DMS114 treated with DMSO at 0.1 percent for 48 hours (cell line): Measurements from ENCODE around the gene BRD4.
"Not testable (repeated sequence)": the region's sequence is repeated elsewhere in the genome, so short reads cannot be mapped to it uniquely, and the experiment has no call there.

ENCODE experiments used
- DNase-seq: peaks from one replicate; lab custom pipeline; 2025; ENCODE audit not compliant: unreplicated experiment; lab: John Stamatoyannopoulos, UW

The BRD4 gene

DNA sequence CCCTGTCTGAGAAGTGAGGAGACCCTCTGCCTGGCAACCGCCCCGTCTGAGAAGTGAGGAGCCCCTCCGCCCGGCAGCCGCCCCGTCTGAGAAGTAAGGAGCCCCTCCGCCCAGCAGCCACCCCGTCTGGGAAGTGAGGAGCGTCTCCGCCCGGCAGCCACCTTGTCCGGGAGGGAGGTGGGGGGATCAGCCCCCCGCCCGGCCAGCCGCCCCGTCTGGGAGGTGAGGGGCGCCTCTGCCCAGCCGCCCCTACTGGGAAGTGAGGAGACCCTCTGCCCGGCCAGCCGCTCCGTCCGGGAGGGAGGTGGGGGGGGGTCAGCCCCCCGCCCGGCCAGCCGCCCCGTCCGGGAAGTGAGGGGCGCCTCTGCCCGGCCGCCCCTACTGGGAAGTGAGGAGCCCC is 30.7 kb upstream of the BRD4 start:
- not testable (repeated sequence) for DNase-seq

DNA sequence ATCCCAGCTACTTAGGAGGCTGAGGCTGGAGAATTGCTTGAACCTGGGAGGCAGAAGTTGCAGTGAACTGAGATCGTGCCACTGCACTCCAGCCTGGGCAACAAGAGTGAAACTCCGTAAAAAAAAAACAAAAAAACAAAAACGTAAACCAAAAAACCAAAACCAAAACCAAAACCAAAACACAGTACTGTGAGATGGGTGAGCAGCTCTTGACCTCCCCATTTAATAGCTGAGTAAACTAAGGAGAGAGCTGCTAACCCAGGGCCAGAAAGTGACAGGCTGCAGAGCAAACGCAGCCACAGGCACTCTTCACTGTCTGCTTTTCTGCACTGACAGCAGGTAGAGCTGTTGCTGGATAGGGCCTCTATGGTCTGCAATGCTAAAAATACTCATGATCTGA is 27.7 kb upstream of the BRD4 start:
- not testable (repeated sequence) for DNase-seq

DNA sequence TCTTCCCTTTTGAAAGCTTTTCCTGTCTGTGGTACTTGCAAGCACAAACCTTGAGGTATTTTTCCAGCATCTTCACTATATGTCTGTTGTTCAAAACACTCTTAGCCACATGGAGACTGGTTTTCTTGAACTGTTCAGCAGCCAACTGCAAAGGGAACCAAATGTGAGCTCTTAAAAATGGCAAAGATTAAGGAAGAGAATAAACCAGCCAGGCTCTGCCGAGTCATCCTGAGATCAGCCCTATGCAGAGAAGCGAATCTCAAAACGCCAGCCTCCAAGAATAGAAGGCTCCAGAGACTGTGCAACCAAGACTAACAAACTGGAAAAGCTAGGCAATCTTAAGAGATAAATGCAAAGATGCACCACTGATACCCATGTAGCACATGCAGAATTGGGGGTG is 26.6 kb upstream of the BRD4 start:
- DNase-seq = no peak

DNA sequence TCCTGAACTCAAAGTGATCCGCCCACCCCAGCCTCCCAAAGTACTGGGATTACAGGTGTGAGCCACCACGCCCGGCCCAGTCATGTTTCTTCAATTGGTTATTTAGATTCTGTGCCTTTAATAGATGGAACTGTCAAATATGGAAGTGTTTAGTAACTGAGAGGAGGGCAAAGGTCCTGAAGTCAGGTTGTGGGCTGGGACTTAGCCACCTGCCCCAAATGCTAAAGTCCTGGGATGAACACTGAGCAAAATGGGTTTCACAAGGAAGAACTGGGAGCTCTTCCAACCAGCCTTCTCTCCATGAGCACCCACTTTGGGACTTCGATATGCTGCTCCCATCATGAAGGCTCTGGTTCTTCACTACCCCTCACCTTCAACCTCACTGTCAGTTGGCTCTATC is 25.6 kb upstream of the BRD4 start:
- no peak for DNase-seq

DNA sequence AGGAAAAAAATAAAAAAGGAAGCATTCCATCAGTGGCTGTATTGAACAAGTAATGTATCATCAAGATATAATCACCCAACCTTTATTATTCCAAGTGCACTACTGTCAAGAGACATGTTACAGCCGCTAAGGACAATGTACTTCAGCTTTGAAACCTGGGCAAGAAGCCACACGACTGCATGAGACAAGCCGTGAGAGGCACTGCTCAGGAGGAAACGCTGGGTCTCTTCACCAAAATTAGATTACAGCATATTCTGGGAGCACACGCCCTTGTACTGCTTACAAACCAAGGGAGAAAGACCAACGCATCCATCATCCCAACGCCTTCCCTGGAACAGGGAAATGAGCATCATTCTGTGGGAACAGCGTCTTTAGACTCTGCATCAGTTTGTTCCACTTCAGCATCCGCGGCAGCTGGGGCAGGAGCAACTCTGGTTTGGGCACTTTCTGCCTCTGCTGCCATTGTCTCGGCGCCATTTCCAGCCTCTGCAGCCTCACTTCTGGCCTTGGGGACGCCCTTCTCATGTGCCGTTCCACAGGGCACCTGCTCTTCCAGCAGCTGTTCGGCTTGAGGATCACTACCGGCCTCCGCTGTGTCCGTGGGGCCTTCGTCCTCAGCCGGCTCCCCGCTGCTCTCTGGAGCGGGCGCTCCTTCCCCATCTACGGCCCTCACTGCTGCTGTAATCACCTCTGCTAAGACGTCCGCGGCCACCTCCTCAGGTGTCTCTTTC is 22.4 kb upstream of the BRD4 start:
- DNase-seq = no peak

DNA sequence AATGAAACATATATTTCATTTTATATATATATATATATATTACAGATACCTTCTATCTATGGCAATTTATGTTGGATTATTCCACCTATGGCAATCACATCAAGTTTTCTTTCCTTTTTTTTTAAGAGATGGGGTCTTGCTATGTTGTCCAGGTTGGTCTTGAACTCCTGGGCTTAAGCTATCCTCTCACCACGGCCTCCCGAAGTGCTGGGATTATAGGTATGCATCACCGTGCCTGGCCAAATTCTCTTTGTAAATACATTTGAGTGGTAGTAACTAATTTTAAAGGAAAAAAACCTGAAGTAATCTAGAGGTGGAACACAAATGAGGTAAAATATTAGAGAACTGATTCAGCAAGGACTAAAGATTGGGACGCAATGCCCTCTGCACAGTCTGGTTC is 21.6 kb upstream of the BRD4 start:
- no peak for DNase-seq

DNA sequence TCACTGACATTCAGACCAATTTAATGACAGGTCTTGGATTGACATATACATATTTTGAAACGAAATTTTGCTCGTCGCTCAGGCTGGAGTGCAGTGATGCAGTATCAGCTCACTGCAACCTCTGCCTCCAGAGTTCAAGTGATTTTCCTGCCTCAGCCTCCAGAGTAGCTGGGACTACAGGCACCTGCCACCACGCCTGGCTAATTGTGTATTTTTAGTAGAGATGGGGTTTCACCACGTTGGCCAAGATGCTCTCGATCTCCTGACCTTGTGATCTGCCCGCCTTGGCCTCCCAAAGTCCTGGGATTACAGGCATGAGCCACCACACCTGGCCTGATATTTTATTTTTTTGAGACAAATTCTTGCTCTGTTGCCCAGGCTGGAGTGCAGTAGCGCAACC is 20.2 kb upstream of the BRD4 start:
- not testable (repeated sequence) for DNase-seq

DNA sequence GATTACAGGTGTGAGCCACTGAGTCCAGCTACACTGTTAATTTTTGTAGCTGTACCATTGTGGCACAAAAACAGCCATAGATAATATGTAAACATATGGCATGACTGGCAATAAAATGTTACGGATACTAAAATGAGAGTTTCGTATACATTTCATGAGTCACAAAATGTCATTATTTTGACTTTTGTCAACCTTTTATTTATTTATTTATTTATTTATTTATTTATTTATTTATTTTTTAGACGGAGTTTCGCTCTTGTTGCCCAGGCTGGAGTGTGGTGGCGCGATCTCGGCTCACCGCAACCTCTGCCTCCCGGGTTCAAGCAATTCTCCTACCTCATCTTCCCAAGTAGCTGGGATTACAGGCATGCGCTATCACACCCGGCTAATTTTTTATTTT is 9.0 kb upstream of the BRD4 start:
- not testable (repeated sequence) for DNase-seq

DNA sequence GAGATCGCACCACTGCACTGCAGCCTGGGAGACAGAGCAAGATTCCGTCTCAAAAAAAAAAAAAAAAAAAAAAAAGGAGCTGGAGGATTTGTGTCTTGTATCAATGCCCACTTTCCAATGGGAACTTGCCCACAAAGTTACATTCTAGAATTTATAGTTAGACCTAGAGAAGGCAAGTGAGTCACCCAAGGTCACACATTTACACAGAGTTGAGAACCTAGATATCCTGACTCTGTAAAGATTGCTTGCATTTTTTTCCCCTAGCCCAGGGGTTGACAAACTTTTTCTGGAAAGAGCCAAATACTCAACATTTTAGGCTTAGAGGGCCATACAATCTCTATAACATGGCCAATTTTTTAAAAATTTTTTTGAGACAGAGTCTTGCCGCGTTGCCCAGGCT is 7.7 kb upstream of the BRD4 start:
- no peak for DNase-seq

DNA sequence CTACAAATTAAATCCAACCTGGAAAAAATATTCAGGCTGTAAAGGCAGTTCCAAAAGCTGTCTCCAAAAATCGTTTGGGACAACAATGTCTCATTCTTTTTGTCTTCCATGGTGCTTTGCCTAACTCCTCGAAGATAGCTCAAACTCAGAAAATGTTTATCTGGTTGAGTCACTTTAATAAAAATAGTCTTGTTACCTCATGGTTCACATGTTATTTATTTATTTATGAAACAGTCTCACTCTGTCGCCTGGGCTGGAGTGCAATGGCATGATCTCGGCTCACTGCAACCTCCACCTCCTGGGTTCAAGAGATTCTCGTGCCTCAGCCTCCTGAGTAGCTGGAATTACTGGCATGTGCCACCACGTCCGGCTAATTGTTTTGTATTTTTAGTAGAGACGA is 4.9 kb upstream of the BRD4 start:
- DNase-seq = no peak

DNA sequence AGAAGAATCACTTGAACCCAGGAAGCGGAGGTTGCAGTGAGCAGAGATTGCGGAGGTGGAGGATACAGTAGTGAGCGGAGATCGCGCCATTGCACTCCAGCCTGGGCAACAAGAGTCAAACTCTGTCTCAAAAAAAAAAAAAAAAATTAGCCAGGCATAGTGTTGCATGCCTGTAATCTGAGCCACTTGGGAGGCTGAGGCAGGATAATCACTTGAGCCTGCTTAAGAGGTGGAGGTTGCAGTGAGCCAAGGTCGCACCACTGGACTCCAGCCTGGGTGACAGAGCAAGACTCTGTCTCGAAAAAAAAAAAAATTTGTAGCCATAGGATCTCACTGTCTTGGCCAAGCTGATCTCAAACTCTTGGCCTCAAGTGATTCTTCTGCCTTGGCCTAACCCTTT is 3.7 kb upstream of the BRD4 start:
- DNase-seq = not testable (repeated sequence)

DNA sequence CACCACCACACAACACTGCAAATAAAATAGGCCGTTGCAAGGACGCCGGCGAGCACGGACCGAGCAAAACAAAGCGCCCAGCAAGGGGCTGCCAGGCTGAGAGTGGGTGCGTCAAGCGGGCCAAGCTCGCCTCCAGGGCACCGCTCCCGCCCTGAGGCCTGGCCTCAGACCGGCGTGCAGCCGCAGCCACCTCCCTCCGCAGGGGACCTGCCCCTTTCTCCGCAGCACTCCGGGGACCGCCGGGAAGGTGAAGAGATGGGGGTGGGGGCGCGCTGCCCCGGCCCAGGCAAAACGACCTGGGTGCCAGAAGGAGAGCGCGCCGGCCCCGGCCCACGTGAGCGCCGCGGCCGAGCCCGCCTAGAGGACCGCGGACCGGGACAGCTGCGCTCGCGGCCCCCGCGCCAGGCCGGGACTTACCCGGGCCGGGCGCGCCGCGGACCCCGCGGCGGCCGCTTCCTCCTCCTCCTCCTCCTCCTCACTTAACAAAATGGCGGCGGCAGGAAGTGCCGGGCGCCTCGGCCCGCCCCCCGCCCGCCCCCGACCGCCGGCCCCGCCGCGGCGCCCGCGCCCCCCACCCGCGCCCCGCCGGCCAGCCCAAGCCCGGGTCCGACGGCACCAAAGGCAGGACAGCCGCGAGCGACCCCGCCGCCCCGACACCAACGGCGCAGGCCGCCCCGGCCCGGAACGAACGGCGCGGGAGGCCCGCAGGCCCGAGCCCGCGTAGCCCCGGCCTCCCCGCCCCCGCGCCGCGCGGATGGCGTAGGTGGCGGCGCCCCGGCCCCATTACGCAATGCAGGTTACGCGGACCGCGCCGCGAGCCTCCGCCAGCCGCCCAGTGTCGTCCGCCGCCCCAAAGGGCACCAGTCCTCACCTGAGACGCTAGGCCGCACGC is 674 bp downstream of the BRD4 start:
- no peak for DNase-seq

DNA sequence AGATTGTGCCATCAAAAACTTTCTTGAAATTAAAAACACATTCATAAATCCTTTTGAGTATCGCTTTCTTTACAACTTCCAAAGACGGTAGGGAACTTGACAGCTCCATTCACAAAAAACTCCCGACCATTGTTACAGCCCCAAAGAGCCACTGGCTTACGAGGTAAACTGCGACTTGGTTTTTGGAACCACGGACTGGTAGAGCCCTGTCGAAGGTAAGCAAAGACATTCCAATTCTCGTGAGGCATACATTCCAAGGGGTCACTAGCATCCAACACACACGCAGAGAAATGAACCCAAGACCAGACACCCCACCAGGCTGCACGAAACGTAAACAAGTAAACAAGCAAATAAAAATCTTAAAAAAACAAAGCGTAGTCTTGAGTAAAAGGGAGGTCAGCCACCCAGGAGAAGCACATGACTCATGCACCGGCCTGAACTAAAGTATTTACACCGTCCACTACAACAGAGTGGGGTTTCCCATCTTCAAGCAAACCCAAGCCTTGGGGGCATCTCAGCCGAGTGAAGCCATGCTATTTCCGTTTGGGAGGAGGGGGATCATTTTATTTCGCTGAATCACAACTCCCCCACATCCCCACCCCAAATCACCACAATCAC is 1.4 kb downstream of the BRD4 start:
- DNase-seq = no peak

DNA sequence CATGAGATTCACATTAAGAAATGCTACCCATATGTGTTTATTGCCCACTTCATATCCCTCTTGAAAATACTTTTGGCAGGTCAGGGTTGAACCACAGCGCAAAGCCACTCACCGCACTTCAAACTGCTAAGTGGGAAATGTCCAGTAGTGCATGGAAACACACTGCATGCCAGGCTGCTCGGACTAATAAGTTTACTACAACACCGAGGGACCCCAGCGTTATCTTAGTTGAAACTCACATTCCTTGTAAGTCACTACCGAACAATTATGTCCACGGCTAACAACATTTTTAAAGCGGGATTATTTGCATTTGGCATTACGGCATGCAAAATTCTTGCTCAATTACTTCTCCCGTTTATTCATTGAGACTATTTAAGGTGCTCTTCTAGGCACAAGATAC is 4.0 kb downstream of the BRD4 start:
- DNase-seq = peak; percentile 27

DNA sequence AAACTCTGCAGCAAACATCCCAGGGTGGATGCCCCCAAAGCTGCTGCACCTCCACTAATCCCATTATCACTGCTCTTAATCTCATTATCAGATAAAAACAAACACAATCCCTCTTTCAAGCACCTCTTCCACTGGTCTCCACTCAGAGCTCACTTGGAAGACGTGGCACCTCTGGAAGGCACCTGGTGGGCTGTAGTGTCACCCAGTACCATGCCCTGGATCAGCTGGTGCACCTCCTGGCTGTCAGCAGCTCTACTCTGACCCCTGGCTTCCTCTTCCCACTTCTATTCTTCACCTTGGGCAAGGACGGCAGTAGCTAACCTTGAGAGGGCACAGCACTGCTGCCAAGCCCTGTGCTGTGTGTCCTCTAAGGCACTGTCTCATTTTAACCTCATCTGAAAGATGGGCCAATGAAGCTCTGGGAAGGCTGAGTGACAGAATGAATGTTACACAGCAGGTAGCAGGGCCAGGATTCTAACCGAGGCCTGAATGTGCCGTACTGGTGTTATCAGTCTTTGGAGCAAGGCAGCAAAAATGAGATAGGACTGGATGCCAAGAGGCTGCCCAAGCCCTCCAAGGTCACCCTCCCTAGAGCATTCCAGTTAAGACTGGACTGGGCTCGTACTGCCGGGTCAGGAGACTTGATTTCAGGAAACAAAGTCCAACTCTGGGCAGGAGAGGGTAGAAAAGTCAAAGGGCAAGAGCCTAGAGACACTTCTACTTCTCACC is 7.4 kb downstream of the BRD4 start:
- DNase-seq = no peak

DNA sequence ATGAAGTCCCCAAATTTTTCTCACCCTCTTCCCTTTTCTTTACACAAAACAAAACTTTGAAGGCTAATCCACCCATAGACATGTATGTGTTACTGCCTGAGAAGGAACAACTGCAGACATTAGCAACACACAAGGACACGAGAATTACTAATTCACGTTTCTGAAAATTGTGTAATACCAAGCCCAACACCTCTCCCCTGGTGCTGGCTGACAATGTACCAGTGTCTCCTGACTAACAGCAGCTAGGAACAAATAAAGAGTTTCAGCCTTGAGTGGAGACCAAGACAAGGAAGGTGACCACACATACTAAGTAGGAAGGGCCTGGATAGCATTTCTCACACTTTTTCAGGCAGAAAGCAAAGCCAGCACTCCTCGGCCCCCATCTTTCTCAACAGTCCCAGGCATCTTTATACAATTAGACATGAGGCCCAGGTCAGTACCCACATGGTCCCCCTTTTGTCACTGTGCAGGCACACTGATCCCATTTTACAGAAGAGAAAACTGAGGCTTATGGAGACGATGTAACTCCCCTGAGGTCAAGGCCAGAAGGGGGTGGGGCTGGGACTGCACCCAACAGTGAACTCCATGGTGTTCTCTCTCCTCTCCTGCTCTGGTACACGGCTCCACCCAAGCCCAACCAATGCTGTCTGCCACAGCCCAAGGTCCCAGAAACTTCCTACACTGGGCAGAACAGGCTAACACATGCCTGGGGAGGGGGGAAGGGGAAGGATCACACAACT is 8.7 kb downstream of the BRD4 start:
- DNase-seq = no peak

DNA sequence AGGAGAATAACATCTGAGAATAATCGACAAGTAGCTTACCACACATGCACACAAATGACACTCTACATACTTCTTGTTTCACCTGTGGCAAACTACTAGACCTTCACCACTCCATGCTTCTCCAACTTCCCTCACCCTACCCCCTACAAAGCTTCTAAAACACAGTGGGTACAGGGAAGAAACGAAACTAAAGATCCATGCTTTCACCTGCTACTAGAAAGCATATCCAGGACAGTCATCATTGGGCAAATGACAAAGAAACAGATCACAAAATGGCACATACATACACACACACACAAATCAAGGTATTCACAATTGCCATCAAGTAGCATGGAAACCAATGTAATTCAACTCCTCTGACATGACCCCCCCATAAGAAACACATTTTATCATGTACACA is 10.6 kb downstream of the BRD4 start:
- no peak for DNase-seq

DNA sequence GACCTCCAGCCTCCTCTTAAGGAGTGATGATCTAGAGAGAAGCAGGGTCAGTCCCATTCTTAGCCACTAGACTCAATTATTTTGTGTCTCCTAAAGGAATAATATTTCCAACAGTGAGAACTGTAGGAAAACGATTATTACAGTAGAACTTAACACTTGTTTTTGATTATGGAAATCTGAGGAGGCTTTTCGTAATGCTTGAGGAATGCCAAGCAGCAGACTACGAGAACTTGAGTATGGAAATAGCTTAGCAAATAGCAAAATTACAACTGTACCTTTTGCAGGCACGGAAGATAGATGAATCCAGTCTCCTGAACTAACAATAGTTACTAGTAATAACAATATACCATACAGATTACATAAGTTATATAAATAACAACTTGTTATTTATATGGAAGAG is 12.2 kb downstream of the BRD4 start:
- no peak for DNase-seq

DNA sequence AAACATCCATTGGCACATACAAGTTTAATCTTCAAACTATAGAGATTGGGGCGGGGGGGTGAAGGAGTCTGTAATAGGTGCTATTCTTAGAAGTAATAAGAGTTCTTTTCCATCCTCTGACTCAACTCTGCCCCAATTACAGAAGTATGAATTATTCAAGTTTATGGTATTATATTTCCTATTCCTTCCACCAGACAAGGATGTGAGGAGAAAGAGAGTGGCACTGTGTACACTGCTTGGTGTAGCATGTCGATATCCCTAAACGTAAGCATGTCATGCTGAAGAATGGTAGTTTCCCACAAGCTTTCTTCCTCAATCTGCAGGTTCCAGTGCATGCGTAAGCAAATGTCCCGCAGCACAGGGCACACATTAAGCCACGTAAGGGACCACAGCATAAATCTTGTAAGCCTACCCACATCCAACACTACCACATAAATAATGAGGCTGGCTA is 14.1 kb downstream of the BRD4 start:
- no peak for DNase-seq

DNA sequence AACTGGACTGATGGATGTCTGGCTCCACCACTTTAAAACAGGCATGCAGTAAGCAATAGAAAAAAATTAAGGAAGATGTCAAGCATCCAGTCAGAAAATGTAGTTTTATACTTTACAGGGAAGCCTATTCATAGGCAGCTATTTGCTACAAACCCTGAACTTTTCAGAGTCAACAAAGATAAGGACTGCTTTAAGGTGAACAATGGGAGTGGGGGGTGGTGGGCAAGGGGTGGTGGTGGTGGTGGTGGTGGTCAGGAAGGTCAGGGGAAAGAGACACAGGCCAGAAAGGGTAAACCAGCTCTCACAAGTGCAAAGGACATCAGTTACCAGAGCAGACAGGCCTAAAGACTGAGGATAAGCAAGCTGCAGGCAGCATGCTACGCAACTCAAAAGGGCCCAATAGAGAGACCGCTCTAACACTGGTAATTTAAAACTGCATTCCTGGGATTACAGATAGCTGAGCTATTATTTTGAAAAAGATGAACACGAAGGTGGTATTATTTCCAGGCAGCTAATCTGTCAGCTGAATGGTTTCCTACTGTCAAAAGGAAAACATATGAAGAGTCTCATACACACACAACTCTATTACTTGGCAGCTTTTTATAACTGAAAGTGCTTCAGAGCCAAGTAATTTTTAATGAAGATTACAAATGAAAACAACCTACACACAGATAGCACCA is 14.8 kb downstream of the BRD4 start:
- no peak for DNase-seq
